B cell (primary cell): ENCODE results near the gene PCDHB6. TPM values are rescaled to one million over a fixed set of nuclear protein-coding genes. Genes with fewer than 3 reads are reported as not detected.
"Not testable (repeated sequence)": the region's sequence is repeated elsewhere in the genome, so short reads cannot be mapped to it uniquely, and the experiment has no call there.

Source experiments
- ATAC-seq: fragments of 200-7000 bp; cut with Tn5 transposase; one replicate; pipeline ENCODE4 v1.10.0; 2021; ENCODE audit warnings: low read depth, mild to moderate bottlenecking, moderate number of reproducible peaks, moderate library complexity
- CTCF ChIA-PET: fragments of 350-600 bp; sonication (Branson Sonifier 250); formaldehyde crosslinking; loops from one replicate; lab custom pipeline; 2021; ENCODE audit warnings: antibody characterized with exemption, inconsistent platforms; lab: Charles Lee
- POLR2A ChIA-PET: fragments of 350-600 bp; sonication (Branson Sonifier 250); formaldehyde crosslinking; loops from one replicate; lab custom pipeline; 2021; ENCODE audit warnings: antibody characterized with exemption; lab: Charles Lee
- DNase-seq: peaks from one replicate; pipeline ENCODE4 v3.0.0; 2013
- H2AFZ ChIP-seq: 2 replicates; pipeline ENCODE4 v1.6.1; 2012; ENCODE audit warnings: mild to moderate bottlenecking, low read depth, low read length; ENCODE audit not compliant: insufficient read depth, poor library complexity, severe bottlenecking
- H3K27ac ChIP-seq, 2 donors: 1 replicate in 1 of 2; 2 replicates in 1 of 2; pipeline ENCODE4 v1.5.1; 2012 to 2013; ENCODE audit warnings: low read length in 2 of 2, mild to moderate bottlenecking in 2 of 2, moderate library complexity in 1 of 2
- H3K27me3 ChIP-seq, 4 experiments: fragments of 200-600 bp in 1 of 4; sonication (generic) in 1 of 4; replicated peaks in 1 of 4; 1 replicate in 2 of 4; 2 replicates in 2 of 4; pipeline versions ENCODE4 v1.6.1 to v1.7.0; 2013 to 2016; ENCODE audit warnings: low read length in 3 of 4, mild to moderate bottlenecking in 2 of 4, mixed read lengths in 1 of 4, moderate library complexity in 1 of 4; ENCODE audit not compliant: insufficient read depth in 4 of 4, control insufficient read depth in 3 of 4; ENCODE audit errors: control extremely low read depth in 1 of 4
- H3K36me3 ChIP-seq, 2 experiments: replicated peaks in 1 of 2; 1 replicate in 1 of 2; 2 replicates in 1 of 2; pipeline versions ENCODE4 v1.6.1 to v1.7.1; 2013; ENCODE audit warnings: low read length in 1 of 2; ENCODE audit not compliant: insufficient read depth in 2 of 2, control insufficient read depth in 1 of 2; ENCODE audit errors: control extremely low read depth in 1 of 2, extremely low read depth in 1 of 2
- H3K4me1 ChIP-seq, 2 donors: fragments of 200-600 bp in 1 of 2; sonication (generic) in 1 of 2; 1 replicate in 1 of 2; 2 replicates in 1 of 2; pipeline versions ENCODE4 v1.5.1 to v1.6.1; 2013 to 2017; ENCODE audit warnings: low read length in 2 of 2; ENCODE audit not compliant: control insufficient read depth in 2 of 2, insufficient read depth in 2 of 2
- H3K4me2 ChIP-seq: replicated peaks from 2 replicates; pipeline ENCODE3; 2012; ENCODE audit warnings: mild to moderate bottlenecking, low read depth, low read length; ENCODE audit not compliant: poor library complexity, severe bottlenecking
- H3K4me3 ChIP-seq, 5 experiments: fragments of 200-600 bp in 1 of 5; sonication (generic) in 1 of 5; 1 replicate in 3 of 5; 2 replicates in 2 of 5; pipeline versions ENCODE4 v1.5.1 to v1.7.0; 2011 to 2016; ENCODE audit warnings: low read length in 4 of 5, mild to moderate bottlenecking in 4 of 5, low read depth in 2 of 5, control low read depth in 1 of 5, moderate library complexity in 1 of 5; ENCODE audit not compliant: insufficient read depth in 1 of 5; ENCODE audit errors: control extremely low read depth in 1 of 5, extremely low read depth in 1 of 5
- H3K79me2 ChIP-seq: fragments of 200-600 bp; sonication (generic); one replicate; pipeline ENCODE4 v1.6.0; 2016; ENCODE audit warnings: low read length; ENCODE audit not compliant: control insufficient read depth, insufficient read depth
- H3K9ac ChIP-seq: fragments of 200-600 bp; sonication (generic); 2 replicates; pipeline ENCODE4 v1.6.1; 2017; ENCODE audit warnings: mild to moderate bottlenecking, low read length, moderate library complexity
- H3K9me3 ChIP-seq, 3 donors: one replicate each; pipeline versions ENCODE4 v1.6.1 to v1.7.1; 2013; ENCODE audit warnings: low read length in 2 of 3; ENCODE audit not compliant: control insufficient read depth in 2 of 3, insufficient read depth in 1 of 3; ENCODE audit errors: control extremely low read depth in 1 of 3
- H4K20me1 ChIP-seq: 2 replicates; pipeline ENCODE4 v1.6.0; 2012; ENCODE audit warnings: mild to moderate bottlenecking, low read length; ENCODE audit not compliant: insufficient read depth, control insufficient read depth, poor library complexity, severe bottlenecking
- H3K27ac Mint-ChIP-seq: one replicate; pipeline ENCODE4 v1.8.0; 2021; ENCODE audit warnings: mixed read lengths
- H3K27me3 Mint-ChIP-seq: one replicate; pipeline ENCODE4 v1.8.0; 2021; ENCODE audit warnings: mixed read lengths
- H3K4me1 Mint-ChIP-seq: one replicate; pipeline ENCODE4 v1.8.0; 2021; ENCODE audit warnings: mixed read lengths
- H3K4me3 Mint-ChIP-seq: one replicate; pipeline ENCODE4 v1.8.0; 2021; ENCODE audit warnings: mixed read lengths
- H3K9me3 Mint-ChIP-seq: one replicate; pipeline ENCODE4 v1.8.0; 2022; ENCODE audit warnings: mixed read lengths; ENCODE audit not compliant: insufficient read depth
- CTCF ChIP-seq: fragments of 200-600 bp; IDR thresholded peaks from one replicate; pipeline ENCODE4 v1.8.0; 2022; ENCODE audit warnings: antibody characterized with exemption, mild to moderate bottlenecking
- EZH2 ChIP-seq: IDR thresholded peaks from 2 replicates; pipeline ENCODE4 v1.6.1; 2012; ENCODE audit warnings: borderline replicate concordance, low read depth, mild to moderate bottlenecking, moderate library complexity, low read length; ENCODE audit not compliant: insufficient read depth, poor library complexity, severe bottlenecking
- WGBS: methylation state at CpG from one replicate; pipeline ENCODE4 v1.1.5; 2013; ENCODE audit warnings: missing lambda C conversion rate; ENCODE audit not compliant: insufficient coverage; 5-methylcytosine and 5-hydroxymethylcytosine counted together
- intact Hi-C: fragments of 100-400 bp; cut with micrococcal nuclease; formaldehyde crosslinking; loops from one replicate; pipeline ENCODE4 v1.10.0; 2022
- polyA plus RNA-seq: library from polyadenylated mRNA; depleted of rRNA; stranded (reverse); fragments of >200 nt; gene quantifications from 2 replicates; pipeline ENCODE4 v1.2.3, GENCODE V29; 2012
- total RNA-seq, 2 donors: library from RNA; stranded (reverse); fragments of 120-200 nt in 1 of 2; gene quantifications; 1 replicate in 1 of 2; 2 replicates in 1 of 2; pipeline versions ENCODE4 v1.2.3 to v1.2.4, GENCODE V29; 2013 to 2022

PCDHB6 gene
- total and polyA plus RNA-seq, 2 donors (not counting 1 experiment from before 2014, with no cell fraction given), result not detected

- H3K27ac Mint-ChIP-seq, result no peak within 1 kb of the TSS
- peak; percentile 47 for TF ChIP-seq CTCF
- TF ChIP-seq EZH2, result no peak
- no peaks in the 10 kb centered on the region for H3K79me2 ChIP-seq
- intact Hi-C loops, result loop anchor here (10.0 kb wide), 1 partner anchor 378 kb away; no protein-coding TSS in a partner anchor
- ChIA-PET CTCF (interaction anchor here (0.7 to 2.0 kb wide), 3 partner anchors 377 to 382 kb away, joined by 3 to 6 read pairs (median 4); no protein-coding TSS in a partner anchor), POLR2A (no interaction called here)
- peaks cover 0 to 33% (median 7%) of the 10 kb centered on the region in 3 donors for H3K9me3 ChIP-seq
- peaks cover 0 to 4% of the 10 kb centered on the region in 2 donors for H3K4me1 ChIP-seq
- H3K4me3 ChIP-seq, result peak within 1 kb of the TSS in 1 of 5 experiments; percentile 14
- H3K4me2 ChIP-seq, result peak within 1 kb of the TSS; percentile 15
- H3K27me3 ChIP-seq, result peaks cover 0 to 11% (median 10%) of the 10 kb centered on the region in 4 experiments
- no peak within 1 kb of the TSS for H3K27ac ChIP-seq
- no peaks in the 10 kb centered on the region for H3K9me3 Mint-ChIP-seq
- ATAC-seq, result no peak
- peak; percentile 19 for DNase-seq
- H3K27me3 Mint-ChIP-seq, result peaks cover 32% of the 10 kb centered on the region
- no peaks in the 10 kb centered on the region for H4K20me1 ChIP-seq
- no peak within 1 kb of the TSS for H3K9ac ChIP-seq
- 27% methylated on average over 7 of the region's 9 CpGs for WGBS
- H2AFZ ChIP-seq, result peak within 1 kb of the TSS; percentile 33
- H3K4me1 Mint-ChIP-seq, result peaks cover 5% of the 10 kb centered on the region
- peak within 1 kb of the TSS; percentile 46 for H3K4me3 Mint-ChIP-seq
- no peaks in the 10 kb centered on the region for H3K36me3 ChIP-seq
These were observed 37.1 kb downstream of the PCDHB6 start, which contains the start of gene PCDHB9 for GRCh38 chr5:141186897-141187512. Gene PCDHB9, plus strand, starts transcription at chr5:141187161. Its CDS starts 158 bp downstream, at chr5:141187319.

GRCh38 chr5:141188682-141189081 lies 38.8 kb downstream of the PCDHB6 start:
- H3K79me2 ChIP-seq, H2AFZ ChIP-seq, DNase-seq, POLR2A ChIA-PET, H4K20me1 ChIP-seq, H3K4me2 ChIP-seq, H3K4me3 Mint-ChIP-seq, H3K36me3 ChIP-seq, H3K9ac ChIP-seq, H3K4me1 Mint-ChIP-seq, H3K9me3 Mint-ChIP-seq, H3K27me3 ChIP-seq, H3K27ac ChIP-seq, H3K27ac Mint-ChIP-seq, ATAC-seq, H3K4me3 ChIP-seq, H3K4me1 ChIP-seq: not testable (repeated sequence)
- peaks cover 26% of the 10 kb centered on the region for H3K27me3 Mint-ChIP-seq
- CTCF ChIA-PET, result interaction anchor here (1.6 kb wide), 1 partner anchor 378 kb away, joined by 4 read pairs; no protein-coding TSS in a partner anchor
- peaks cover 0 to 24% (median 6%) of the 10 kb centered on the region in 3 donors for H3K9me3 ChIP-seq
- WGBS, result 53% methylated on average over 11 of the region's 37 CpGs
- intact Hi-C loops, result loop anchor here (10.0 kb wide), 1 partner anchor 376 kb away; no protein-coding TSS in a partner anchor

GRCh38 chr5:141189131-141189530 lies 39.3 kb downstream of the PCDHB6 start:
- H3K4me3 ChIP-seq, H3K4me1 ChIP-seq, H3K27ac ChIP-seq, H3K79me2 ChIP-seq, H3K27me3 ChIP-seq, H3K4me1 Mint-ChIP-seq, CTCF ChIA-PET, H3K9me3 Mint-ChIP-seq, H3K36me3 ChIP-seq, ATAC-seq, H4K20me1 ChIP-seq, DNase-seq, H2AFZ ChIP-seq, H3K4me2 ChIP-seq, POLR2A ChIA-PET, H3K4me3 Mint-ChIP-seq, H3K9ac ChIP-seq, H3K27ac Mint-ChIP-seq: not testable (repeated sequence)
- H3K27me3 Mint-ChIP-seq, result peaks cover 25% of the 10 kb centered on the region
- H3K9me3 ChIP-seq, result peaks cover 0 to 22% (median 6%) of the 10 kb centered on the region in 3 donors
- intact Hi-C loops, result loop anchor here (10.0 kb wide), 1 partner anchor 376 kb away; no protein-coding TSS in a partner anchor
- 53% methylated on average over 8 of the region's 35 CpGs for WGBS
